H4 (cell line): Measurements from ENCODE around the gene FRMD8. TPM values are rescaled to one million over a fixed set of nuclear protein-coding genes. Genes with fewer than 3 reads are reported as not detected.

Experiments used
- DNase-seq: peaks from one replicate; pipeline ENCODE4 v3.0.0-alpha.2; 2015; ENCODE audit warnings: low spot score
- total RNA-seq: library from RNA; depleted of rRNA; stranded (reverse); fragments of >200 nt; shearing (Covaris generic); gene quantifications from 2 replicates; pipeline ENCODE4 v1.2.3, GENCODE V29; 2014; rRNA removed

FRMD8 gene, protein sequence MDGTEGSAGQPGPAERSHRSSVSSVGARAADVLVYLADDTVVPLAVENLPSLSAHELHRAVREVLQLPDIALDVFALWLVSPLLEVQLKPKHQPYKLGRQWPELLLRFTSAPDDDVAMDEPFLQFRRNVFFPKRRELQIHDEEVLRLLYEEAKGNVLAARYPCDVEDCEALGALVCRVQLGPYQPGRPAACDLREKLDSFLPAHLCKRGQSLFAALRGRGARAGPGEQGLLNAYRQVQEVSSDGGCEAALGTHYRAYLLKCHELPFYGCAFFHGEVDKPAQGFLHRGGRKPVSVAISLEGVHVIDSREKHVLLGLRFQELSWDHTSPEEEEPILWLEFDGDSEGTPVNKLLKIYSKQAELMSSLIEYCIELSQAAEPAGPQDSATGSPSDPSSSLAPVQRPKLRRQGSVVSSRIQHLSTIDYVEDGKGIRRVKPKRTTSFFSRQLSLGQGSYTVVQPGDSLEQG
- total RNA-seq, result 16.3 and 37.3 TPM in 2 replicates

- DNase-seq, result peak; percentile 58
Measured at GRCh38 chr11:65386307-65387140, at the start of gene FRMD8. Gene FRMD8 (plus strand): TSS chr11:65386637. CDS start chr11:65387037, 400 bp downstream.

DNA sequence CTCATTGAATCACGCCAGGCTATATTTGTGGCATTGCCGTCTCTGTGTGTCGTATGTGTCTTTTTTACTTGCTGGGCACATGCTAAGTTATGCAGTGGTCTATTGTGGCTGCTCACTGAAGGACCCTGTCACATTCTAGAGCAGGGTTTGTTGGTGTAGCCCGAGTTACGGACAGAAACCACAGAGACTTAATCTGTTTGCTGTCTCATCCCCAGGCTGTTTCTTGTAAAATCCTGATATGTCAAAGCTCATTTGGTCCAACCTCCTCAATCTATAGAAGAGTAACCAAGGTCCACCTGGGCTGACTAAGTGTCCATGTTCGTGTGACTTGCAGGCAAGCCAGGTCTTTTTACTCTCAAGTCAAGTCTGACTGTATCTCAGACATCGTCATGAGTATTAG is 47.8 kb upstream of the FRMD8 start:
- DNase-seq, result no peak

GRCh38 chr11:65340226-65340625 is 46.2 kb upstream of the FRMD8 start:
- no peak for DNase-seq

DNA sequence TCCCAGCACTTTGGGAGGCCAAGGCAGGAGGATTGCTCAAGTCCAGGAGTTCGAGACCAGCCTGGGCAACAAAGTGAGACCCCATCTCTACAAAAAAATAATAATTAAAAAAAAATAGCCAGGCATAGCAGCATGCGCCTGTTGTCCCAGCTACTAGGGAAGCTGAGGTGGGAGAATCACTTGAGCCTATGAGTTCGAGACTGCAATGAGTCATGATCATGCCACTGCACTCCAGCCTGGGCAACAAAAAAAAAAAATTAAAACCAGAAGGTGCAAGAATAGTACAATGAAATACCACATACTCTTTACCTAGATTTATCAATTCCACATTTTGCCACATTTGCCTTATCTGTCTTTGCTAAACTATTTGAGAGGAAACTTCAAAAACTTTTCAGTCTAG is 44.6 kb upstream of the FRMD8 start:
- DNase-seq, result no peak

DNA sequence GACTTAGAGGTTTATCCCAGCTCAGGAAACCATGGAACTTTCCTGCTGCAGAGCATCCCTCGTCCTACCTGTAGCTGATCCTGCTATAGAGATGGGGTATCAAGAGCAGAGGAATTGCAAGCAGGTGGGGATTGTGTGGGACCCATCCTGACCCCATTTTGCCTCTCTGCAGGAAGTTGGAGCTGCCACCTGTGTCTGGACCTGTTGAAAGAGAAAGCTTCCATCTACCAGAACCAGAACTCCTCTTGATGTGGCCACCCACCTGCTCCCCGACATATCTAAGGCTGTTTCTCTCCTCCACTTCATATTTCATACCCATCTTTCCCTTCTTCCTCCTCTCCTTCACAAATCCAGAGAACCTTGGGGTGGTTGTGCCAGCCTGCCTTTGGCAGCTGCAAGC is 34.9 kb upstream of the FRMD8 start:
- DNase-seq, result no peak

- no peak for DNase-seq
Measured at GRCh38 chr11:65352783-65353182, 33.7 kb upstream of the FRMD8 start.

DNA sequence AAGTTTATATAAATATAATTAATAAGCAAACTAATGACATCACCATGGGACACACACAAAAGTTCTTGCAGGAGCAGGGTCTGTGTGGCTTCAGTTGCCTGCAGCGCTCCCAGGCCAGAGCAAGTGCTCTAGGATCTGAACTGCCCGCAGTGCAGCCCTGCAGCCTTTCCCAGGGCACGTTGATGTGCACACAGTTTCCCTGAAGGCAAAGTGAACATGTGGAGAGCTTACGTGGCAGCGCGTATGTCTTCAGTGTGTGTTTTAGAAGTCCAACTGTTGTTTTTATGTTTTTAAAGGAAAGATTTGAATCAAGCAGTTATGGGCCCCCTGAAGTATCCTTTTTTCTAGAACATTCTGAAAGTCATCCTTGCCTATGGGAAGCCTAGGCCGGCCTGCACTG is 33.1 kb upstream of the FRMD8 start:
- DNase-seq, result no peak

DNA sequence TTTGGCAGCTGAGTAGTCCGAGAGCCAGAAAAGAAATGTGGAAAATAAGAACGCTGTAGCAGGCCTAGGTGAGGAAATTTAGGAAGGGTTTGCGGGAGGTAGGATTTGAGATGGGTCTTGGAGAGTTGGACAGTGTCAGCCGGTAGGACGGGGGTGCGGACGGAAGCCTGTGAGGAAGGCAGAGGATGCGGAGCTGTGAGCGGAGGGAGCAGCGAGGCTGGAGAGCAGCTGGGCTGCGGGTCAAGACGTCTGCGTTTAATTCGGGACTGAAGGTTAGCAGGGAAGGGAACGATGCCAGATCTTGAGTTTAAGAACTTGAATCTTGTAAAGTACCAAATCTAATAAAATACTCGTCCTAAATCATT is 32.6 kb upstream of the FRMD8 start:
- DNase-seq, result no peak

GRCh38 chr11:65354265-65355012 is 32.0 kb upstream of the FRMD8 start, which contains the start of gene TIGD3:
Gene TIGD3 (plus strand): TSS chr11:65354751. CDS start chr11:65355809, 1,058 bp downstream.
- DNase-seq, result peak; percentile 90

DNA sequence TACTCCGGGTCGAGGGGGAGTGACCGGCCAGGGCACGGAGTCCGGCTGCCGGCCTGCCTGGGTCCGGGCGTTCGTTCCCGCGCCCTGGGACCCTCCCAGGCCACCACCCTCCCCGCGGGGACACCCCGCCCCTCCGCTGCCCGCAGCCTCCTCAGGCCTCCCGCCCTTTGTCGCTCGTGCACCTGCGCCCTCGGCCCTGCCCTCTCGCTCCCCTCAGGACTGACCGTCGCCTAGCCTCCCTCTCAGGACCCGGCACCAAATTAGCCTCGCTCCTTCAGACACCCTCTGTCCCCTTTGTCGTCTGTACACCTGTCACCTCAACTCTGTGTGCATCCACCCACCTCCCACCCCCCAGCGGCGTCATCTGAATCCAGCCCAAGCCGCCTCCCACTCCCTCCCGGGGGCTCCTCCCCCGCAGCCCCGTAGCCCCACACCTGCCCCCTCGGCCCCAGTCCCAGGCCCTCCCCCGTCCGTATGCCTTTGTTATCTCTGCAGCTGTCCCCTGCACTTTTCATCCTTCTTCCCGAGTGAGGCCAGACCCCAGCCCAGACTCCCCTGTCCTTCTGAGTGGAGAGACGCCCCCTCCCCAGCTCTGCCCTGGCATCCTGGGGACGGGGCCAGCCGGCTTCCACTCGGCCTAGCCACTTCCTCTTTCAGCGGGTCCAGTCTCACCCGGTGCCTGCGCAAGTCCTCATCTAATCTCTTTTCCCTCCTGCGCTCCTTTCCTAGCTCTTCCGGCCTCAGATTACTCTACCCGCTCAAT is 31.2 kb upstream of the FRMD8 start:
- DNase-seq, result no peak

GRCh38 chr11:65355776-65356393 is 30.6 kb upstream of the FRMD8 start:
- no peak for DNase-seq

- no peak for DNase-seq
Measured at GRCh38 chr11:65356394-65356972, 30.0 kb upstream of the FRMD8 start.

- DNase-seq, result no peak
Measured at GRCh38 chr11:65357856-65358356, 28.5 kb upstream of the FRMD8 start.

DNA sequence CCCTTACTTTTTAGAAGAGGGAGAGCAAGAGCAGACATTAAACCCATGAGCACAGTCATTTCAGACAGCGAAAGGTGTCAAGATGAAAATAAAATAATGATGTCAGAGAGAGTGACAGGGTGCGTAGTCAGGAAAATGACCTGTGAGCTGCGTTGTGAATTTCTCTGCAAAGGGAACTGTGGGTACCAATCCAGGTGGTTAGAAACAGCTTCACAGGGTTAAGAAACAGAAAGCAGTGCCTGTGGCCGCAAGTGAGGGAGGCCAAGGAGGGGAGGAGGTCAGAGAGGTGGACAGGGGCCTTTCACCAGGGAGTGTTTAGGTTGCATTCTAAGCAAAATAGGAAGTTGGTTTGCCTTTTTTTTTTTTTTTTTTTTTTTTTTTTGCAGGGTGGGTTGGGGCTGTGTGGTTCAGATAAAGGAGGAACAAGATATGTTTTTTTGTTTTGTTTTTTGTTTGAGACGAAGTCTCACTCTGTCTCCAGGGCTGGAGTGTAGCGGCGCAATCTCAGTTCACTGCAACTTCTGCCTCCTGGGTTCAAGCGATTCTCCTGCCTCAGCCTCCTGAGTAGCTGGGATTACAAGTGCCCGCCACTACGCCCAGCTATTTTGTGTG is 24.0 kb upstream of the FRMD8 start:
- no peak for DNase-seq

GRCh38 chr11:65362966-65363365 is 23.5 kb upstream of the FRMD8 start:
- no peak for DNase-seq

GRCh38 chr11:65363770-65364169 is 22.7 kb upstream of the FRMD8 start:
- no peak for DNase-seq

GRCh38 chr11:65366340-65366773 is 20.1 kb upstream of the FRMD8 start:
- DNase-seq, result peak; percentile 80

GRCh38 chr11:65370659-65371049 is 15.8 kb upstream of the FRMD8 start:
- DNase-seq, result no peak

DNA sequence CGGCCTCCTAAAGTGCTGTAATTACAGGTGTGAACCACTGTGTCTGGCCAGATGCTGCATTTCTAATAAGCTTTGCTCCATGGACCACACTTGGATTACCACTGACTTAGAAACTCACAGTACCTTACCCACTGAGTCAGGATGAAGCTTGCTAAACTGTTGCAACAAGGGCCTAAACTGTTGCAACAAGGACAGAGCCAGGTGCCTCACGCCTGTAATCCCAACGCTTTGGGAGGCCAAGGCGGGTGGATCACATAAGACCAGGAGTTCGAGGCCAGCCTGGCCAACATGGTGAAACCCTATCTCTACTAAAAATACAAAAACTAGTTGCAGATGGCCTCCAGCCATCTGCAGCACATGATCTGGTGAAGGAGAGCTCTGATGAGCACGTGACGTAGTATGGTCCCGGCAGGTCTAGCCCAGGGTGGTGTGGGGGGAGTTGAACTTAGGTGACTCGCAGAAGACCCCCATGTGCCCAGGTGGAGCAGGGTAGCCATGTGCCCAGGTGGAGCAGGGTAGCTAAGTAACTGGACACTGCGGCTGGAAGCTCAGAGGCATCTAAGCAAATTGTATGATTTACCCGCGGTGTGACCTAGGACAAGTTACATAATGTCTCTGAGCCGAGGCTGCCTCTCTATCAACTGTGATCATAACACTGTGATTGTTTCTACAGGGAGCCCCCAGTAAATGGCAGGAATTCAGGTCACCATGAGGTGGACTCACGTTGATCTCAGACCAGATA is 12.4 kb upstream of the FRMD8 start:
- no peak for DNase-seq
